Measurements from ENCODE around the gene PPP1R3G.

The PPP1R3G gene

DNA sequence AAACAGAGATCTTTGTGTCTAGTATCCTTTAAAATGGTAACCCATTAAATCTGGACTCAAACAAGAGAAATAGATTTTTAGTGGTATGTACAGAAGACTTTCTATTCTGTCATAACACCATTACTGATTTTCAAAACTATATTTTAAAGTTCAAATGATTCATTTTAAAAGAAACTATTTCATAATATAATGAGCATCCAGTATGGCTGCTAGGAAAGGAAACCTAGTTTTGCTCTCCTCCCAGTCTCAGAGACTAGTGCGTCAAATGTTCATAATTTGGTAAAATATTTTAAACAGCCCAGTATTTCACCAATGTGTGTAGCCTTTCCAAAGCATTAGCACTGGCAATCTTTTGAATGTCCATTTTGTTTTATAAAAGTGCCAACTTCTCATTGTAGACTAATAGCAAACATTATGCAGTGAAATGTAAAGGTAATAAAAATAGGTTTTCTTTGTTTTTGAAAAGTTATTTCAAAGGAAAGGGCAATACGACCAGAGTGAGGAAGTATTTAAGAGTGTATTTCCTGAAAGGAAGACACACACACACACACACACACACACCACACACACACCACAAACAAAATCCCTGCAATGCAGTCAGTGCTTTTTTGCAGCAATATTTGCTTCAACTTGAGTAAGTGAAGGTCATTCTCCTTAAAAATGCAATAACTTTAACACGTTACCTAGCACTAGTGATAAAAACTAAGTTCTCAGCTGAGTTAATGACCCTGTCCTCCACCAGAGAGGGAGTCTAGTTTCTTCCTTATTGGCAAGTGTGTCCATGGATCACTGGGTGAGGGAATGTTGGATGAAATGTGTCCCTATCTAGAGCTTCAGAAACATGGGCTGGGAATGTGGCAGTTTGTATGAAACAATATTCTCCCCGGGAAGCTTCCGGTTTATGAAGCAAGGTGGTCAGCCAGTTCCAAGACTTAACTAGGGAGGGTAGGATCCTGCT is 4.6 kb downstream of the PPP1R3G start:
- in situ Hi-C loops (cut with HindIII; ENCODE audit: low pct_ligation_motif_present, low pct_unique_long_range_greater_than_20kb, low sequenced_read_pairs) = no loop called here
- no peak for DNase-seq

DNA sequence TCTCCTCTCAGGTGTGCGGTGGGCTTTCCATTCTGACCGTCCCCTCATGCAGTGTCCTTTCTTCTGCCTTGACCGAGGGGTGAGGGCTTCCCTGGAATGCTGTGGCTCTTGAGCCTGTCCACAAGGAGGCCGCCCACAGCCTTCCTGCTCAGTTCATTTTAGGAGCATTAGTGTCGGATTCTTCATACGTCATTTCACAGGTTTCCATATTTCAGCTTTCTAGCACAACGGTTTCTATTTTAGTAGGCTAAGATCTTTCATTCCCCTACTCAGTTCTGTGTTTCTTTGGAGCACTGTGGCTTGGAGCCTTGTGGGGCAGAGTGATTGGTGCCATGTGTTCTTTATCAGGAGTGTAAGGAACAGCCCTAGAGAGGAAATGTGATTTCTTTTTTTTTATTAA is 5.5 kb downstream of the PPP1R3G start:
- in situ Hi-C loops (cut with HindIII; ENCODE audit: low pct_ligation_motif_present, low pct_unique_long_range_greater_than_20kb, low sequenced_read_pairs) = no loop called here
- DNase-seq = no peak

DNA sequence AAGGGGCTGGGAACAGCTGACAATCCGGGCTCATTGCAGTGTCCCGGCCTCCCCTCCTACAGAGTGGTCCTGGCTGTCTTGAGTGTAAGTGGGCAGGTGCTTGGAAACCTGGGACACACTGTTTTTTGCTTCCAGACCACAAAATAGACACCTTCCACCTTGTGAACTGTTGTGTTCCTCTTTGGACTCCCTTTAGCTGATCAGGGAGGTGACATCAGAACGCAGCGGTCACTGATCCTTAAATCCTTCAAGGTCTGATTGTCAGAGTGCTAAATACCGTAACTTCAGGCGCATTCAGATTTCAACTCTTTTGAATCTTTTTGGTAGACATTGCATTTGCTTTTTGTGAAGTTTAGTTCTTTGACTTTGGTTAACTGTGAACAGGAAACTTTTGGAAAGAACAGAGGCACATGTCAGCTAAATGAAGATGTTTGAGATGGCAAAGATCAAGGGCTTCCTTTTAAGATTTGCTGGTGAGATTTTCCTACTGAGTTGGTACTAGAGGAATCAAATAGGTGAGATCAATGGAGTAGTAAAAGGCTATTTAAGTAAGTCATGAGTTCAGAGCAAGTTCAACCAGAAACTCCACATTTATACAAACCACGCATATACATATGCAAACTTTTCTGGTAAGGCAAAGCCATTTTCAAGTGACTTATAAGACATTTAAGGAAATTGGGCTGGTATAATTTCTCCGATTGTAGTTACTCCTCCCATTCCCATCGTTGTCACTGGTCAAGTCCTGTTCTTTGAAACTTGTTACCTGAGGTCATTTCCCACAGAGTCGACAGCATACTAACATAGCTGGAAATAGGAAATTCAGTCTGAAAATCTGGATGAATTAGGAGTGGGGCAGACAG is 6.3 kb downstream of the PPP1R3G start:
- in situ Hi-C loops (cut with HindIII; ENCODE audit: low pct_ligation_motif_present, low pct_unique_long_range_greater_than_20kb, low sequenced_read_pairs) = no loop called here
- no peak for DNase-seq

- in situ Hi-C loops (cut with HindIII; ENCODE audit: low pct_ligation_motif_present, low pct_unique_long_range_greater_than_20kb, low sequenced_read_pairs) = no loop called here
- peak; percentile 20 for DNase-seq
Observed at GRCh38 chr6:5093231-5094015, 8.3 kb downstream of the PPP1R3G start.

- in situ Hi-C loops (cut with HindIII; ENCODE audit: low pct_ligation_motif_present, low pct_unique_long_range_greater_than_20kb, low sequenced_read_pairs) = no loop called here
- peak; percentile 29 for DNase-seq
Observed at GRCh38 chr6:5094327-5094726, 9.2 kb downstream of the PPP1R3G start.

- in situ Hi-C loops (cut with HindIII; ENCODE audit: low pct_ligation_motif_present, low pct_unique_long_range_greater_than_20kb, low sequenced_read_pairs) = no loop called here
- DNase-seq = peak; percentile 68
Observed at GRCh38 chr6:5095236-5095635, 10.1 kb downstream of the PPP1R3G start.

DNA sequence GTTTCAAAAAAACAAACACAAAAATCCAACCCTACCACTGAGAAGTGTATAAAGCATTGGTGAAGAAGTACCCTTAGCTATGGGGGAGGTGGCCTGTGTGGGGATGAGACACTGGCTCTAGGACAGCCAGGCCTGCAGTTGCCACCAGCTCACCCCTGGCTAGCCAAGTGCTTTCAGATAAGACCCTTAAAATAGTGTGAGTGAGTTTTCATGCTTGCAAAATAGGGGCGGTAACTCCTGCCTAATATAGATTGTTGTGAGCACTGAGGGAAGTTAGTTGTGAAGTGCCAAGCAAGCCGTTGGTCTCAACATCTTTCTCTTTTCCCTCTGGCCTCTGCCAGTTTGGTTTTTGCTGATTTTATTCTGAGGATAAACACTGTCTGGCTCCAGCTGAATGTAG is 11.3 kb downstream of the PPP1R3G start:
- no peak for DNase-seq
- in situ Hi-C loops (cut with HindIII; ENCODE audit: low pct_ligation_motif_present, low pct_unique_long_range_greater_than_20kb, low sequenced_read_pairs) = no loop called here

DNA sequence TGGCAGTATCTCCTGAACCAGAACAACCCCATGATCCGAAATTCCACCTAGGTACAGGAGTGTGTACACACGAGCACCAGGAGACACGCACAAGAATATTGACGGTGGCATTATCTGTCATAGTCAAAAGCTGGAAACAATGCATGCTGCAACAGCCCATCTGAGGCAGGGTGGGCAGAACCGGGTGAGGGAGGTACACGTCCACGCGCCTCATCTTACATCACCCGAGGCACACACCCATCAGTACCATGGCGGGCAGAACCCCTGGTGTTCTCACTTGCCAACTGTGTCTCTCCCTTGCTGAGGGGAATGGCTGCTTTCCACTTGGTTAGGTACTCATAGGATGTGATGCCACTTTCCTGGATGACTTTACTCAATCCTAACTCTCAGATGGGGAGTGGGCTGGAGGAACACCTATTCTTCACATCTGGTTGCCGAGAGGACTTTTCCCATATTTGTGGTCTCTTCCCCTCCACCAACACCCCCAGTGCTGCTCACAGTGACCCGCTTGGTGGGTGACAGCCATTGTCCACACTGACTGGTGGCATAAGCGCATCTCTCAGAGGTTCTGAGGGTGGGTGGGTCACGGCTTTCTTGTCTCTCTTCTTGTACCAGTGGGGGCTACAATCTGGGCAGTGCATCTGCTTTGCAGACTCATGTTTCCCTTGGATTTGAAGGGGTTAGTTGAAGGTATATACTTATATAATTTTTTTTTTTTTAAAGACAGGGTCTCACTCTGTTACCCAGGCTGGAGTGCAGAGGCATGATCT is 13.5 kb downstream of the PPP1R3G start:
- in situ Hi-C loops (cut with HindIII; ENCODE audit: low pct_ligation_motif_present, low pct_unique_long_range_greater_than_20kb, low sequenced_read_pairs) = no loop called here
- no peak for DNase-seq

DNA sequence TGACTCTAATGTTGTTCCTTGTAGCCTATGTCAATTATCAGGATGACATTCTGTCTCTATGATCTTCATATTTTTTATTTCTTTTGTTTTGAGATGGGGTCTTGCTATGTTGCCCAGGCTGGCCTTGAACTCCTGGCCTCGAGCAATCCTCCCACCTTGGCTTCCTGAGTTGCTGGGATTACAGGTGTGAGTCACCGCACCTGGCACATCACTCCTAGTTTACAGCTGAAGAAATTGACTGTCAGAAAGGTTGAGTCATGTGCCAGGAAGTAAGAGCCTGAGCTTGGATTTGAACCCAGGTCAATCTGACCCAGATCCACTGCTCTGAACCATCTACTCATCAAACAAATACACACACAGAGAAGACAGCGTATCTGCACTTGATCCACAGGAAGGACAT is 14.4 kb downstream of the PPP1R3G start:
- no peak for DNase-seq
- in situ Hi-C loops (cut with HindIII; ENCODE audit: low pct_ligation_motif_present, low pct_unique_long_range_greater_than_20kb, low sequenced_read_pairs) = no loop called here

- in situ Hi-C loops (cut with HindIII; ENCODE audit: low pct_ligation_motif_present, low pct_unique_long_range_greater_than_20kb, low sequenced_read_pairs) = no loop called here
- no peak for DNase-seq
Observed at GRCh38 chr6:5100806-5101205, 15.7 kb downstream of the PPP1R3G start.

DNA sequence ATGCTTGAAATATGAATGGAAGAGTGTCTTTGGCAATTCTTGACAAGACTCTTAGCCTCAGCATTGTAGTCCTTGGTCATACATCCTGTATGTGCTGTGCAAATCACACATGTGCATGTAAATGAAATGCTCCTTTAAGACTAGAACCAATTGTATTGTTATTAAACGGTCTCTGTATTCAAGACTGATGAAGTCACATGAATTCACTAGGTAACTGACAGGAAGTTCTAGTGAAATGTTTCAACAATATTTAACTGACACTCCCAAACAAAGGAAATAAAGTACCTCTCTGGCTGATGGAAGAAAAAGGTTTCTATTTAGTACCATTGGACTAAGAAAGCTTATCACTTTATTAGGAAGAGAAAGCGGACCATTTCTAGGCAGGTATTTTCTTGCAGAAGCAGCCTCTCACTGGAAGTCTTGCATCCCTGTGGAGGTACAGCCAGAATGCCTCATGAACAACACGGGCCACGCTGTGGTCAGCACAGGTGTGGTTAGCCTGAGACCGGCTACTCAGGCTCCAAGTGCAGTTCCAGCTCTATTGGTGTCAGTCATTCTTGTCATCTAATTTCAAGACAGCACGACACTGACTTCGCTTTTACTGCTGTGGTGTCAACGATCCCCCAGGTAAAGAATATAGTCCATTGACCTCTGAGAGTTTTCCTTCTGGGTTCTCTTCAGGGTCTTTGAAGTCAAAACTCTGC is 17.3 kb downstream of the PPP1R3G start:
- no peak for DNase-seq
- in situ Hi-C loops (cut with HindIII; ENCODE audit: low pct_ligation_motif_present, low pct_unique_long_range_greater_than_20kb, low sequenced_read_pairs) = no loop called here

GRCh38 chr6:5103250-5103649 is 18.1 kb downstream of the PPP1R3G start:
- in situ Hi-C loops (cut with HindIII; ENCODE audit: low pct_ligation_motif_present, low pct_unique_long_range_greater_than_20kb, low sequenced_read_pairs) = no loop called here
- DNase-seq = no peak

DNA sequence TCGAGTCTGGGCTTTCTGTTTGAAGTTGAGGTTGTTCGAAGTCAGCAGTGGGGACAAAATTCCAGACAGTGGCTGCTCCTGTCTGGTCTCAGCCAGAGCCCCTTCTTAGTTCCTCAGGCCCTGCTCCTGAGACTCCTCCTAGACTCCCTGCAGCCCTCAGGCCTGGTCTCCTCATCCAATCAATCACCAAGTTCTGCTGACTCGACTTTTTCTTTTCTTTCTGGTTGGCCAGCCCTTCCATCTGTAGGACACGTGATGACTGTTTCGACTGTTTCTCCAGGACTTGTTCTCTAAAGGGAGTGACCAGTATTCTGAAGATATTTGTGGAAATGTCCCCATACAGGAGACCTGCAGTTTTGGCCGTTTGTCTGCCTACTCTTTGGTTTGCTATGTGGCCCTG is 19.5 kb downstream of the PPP1R3G start:
- in situ Hi-C loops (cut with HindIII; ENCODE audit: low pct_ligation_motif_present, low pct_unique_long_range_greater_than_20kb, low sequenced_read_pairs) = no loop called here

DNA sequence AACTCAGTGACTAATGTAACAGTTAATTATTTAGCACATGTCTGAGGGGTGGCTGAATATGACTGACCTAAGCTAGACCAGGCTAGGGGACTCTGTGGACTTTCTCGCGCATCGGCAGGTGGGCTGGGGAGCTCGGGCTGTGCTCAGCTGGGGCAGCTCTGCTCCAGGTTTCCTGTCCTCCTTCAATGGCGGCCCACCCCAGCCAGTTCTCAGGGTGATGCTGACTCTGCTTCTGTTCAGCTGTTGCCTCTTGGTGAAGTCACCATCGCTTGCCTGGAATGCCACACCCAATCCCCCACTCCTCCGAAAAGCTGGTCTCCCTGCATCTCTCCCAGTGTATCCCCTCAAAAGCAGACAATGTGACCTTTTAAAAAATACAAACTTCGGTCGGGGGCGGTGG is 20.0 kb downstream of the PPP1R3G start:
- no peak for DNase-seq
- in situ Hi-C loops (cut with HindIII; ENCODE audit: low pct_ligation_motif_present, low pct_unique_long_range_greater_than_20kb, low sequenced_read_pairs) = no loop called here

More for the DNA sequence above, 19.5 kb downstream of the PPP1R3G start:
- no peak for DNase-seq

DNA sequence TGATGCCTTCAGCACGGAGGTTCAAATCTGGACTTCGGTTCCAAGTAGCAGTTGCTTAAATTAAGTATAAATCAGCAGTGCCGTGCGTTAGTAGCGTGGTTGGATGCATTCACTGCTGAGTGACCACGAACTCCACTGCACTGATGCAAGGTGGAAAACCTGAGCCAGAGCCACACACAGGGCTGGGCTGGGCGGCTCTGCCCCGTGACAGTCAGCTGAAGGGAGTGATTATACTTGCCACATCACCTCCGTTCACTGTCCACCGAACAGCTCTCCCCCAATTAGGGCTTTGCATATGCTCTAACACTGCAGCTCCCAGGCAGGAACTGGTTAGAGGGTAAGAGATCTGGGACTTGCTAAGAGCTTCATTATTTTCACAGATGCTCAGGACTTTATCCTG is 22.2 kb downstream of the PPP1R3G start:
- no peak for DNase-seq
- in situ Hi-C loops (cut with HindIII; ENCODE audit: low pct_ligation_motif_present, low pct_unique_long_range_greater_than_20kb, low sequenced_read_pairs) = no loop called here

DNA sequence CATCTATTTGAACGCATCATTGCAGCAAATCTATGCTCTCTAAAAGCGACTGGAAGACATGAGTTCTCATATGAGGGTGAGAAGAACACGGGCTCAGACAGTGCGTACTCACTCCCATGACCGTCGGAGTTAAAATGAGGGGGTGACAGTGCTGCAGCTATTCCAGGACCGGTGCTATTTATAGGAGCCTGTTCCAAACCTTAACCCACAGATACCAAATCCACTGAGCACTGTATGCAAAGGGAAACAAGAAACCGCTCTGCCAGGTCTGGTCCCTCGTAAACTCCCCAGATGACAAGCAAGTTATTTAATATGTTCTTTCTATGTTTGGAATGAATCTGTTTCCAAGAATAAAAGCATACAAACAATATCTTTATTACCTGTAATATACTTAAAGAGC is 22.9 kb downstream of the PPP1R3G start:
- DNase-seq = no peak
- in situ Hi-C loops (cut with HindIII; ENCODE audit: low pct_ligation_motif_present, low pct_unique_long_range_greater_than_20kb, low sequenced_read_pairs) = no loop called here

- DNase-seq = no peak
- in situ Hi-C loops (cut with HindIII; ENCODE audit: low pct_ligation_motif_present, low pct_unique_long_range_greater_than_20kb, low sequenced_read_pairs) = no loop called here
Observed at GRCh38 chr6:5108536-5109150, 23.5 kb downstream of the PPP1R3G start.

Data from ACHN (cell line).